ENCODE data around the gene PRAMEF6.
"Not testable (repeated sequence)": the region's sequence is repeated elsewhere in the genome, so short reads cannot be mapped to it uniquely, and the experiment has no call there.

Gene PRAMEF6

DNA sequence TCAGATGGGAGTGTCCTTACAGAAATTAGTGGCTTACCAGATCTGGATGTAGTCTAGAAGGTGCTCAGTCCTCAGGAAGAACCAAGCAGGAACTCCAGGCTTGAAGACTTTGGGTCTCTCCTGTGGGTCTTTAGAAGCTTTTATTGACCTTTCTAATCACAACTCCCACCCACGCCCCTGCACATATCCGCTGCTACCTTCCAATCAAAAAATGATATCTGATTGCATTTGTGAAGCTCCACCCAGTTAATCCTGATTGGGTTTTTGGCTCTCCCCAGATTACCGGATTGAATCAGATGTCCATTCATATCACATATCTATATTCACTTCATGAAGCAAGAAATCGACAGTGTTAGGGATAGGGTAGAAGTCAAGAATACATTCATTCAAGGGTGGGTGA is at the start of gene PRAMEF6:
PRAMEF6 (minus strand) TSS at position 101 of the 400 bp plus-strand sequence. CDS start 5,062 bp downstream, outside the sequence.
- not testable (repeated sequence) for DNase-seq

DNA sequence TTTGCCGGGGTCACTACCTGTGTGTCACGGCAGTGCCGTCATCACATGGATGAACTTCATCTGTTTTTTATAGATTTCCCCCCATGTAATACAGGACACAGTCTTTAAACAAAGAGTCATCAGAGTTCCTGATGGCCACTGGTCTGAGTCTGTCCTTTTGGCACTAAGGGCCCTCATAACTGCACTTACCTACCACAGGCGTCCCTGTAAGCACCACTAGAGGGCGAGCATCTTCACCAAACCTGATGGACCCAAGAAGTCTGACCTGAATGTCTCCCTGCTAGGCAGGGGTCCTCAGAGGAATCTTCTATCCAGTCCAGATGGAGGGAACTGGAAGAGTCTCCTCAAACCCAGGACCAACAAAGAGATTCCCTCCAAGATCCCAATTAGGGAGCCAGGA is 23.0 kb downstream of the PRAMEF6 start:
- DNase-seq, result not testable (repeated sequence)

DNA sequence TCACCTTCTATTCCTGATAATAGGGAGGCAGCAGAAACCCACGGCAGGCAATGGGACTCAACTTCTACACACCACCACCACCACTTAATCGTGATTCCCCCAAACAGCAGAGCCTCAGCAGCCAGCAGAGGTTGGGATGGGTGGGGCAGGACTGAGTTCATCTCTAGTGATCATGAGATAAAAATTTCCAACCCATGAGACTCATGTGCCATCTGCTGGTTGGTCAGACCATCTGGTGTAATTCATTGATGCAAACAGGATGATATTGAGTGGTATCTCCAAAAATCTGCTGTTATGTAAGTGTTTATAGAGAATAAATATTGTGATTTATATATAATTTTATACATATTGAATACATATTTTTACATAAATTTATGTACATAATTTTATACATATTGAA is 25.6 kb downstream of the PRAMEF6 start:
- DNase-seq, result not testable (repeated sequence)

DNA sequence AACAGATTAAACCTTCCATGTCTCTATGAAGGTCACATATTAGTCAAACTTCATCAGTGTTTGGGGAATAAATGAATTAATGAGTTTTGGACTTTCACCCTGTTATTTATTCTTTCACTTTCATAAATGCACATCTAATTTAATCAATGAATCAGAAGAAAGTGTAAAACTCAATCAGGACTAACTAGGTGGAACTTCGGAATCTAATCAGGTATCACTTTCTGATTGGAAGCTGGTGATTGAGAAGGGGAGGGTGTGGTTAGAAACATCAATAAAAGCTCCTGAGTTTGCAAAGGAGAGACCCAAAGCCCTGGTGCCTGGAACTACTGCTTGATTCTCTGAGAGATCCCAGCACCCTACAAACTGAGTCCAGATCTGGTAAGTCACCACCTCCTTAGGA is 31.1 kb downstream of the PRAMEF6 start, which contains the start of gene PRAMEF7:
PRAMEF7 (plus strand) TSS at position 301 of the 400 bp plus-strand sequence. CDS start 1,083 bp downstream, outside the sequence.
- not testable (repeated sequence) for DNase-seq

DNA sequence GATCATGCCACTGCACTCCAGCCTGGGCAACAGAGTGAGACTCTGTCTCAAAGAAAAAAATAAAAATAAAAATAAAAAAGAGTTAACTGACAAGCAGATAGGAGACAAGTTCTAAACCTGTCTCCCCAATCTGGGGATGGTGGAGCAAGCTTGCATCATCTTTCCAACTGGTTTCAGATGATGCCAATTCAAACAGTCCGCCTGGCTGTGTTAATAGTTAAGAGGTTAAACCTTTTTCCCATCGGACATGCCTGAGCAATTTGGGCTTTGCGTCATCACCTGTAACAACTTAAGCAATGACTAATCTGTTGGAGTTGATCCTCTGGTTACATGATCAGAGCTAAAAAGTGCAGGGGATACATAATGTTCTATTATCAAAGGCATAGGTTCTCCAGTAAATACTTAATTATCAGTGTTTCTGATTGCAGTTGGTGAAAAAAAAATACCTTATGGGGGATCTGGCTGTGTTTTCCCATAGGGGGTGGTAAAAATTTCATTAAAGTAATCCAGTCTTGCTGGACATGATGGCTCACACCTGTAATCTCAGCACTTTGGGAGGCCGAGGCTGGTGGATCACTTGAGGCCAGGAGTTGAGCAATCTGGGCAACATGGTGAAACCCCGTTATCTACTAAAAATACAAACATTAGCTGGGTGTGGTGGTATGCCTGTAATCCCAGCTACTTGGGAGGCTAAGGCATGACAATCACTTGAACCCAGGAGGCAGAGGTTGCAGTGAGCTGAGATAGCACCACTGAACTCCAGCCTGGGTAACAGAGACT is 43.4 kb downstream of the PRAMEF6 start:
- DNase-seq, result not testable (repeated sequence)

DNA sequence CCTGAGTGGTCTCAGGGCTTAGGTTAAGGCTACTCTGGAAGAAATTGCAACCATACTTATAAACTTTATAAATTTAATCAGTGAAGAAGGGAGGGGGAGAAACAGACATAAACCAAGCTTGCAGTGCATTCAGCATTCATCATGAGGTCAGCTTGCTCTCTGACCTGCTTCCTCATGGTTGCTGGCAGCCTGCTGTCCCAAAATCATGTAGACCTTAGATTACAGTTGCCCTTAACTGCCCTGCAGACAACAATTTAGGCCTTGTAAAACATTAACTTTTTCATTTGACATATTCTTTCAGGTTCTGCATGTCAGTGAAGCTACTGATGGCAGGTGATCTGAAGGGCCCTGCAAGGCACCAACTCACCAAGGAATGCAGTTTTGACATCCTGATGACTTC is 48.2 kb downstream of the PRAMEF6 start:
- DNase-seq, result not testable (repeated sequence)

DNA sequence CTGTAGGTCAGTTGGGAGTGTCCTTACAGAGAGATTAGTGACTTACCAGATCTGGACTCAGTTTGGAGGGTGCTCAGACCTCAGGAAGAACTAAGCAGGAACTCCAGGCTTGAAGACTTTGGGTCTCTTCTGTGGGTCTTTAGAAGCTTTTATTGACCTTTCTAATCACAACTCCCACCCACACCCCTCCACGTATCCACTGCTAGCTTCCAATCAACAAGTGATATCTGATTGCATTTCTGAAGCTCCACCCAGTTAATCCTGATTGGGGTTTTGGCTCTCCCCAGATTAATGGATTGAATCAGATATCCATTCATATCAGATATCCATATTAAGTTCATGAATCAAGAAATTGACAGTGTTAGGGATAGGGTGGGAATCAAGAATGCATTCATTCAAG is 49.2 kb downstream of the PRAMEF6 start, which contains the start of gene PRAMEF10:
PRAMEF10 (minus strand) TSS at position 101 of the 400 bp plus-strand sequence. CDS start 2,423 bp downstream, outside the sequence.
- DNase-seq, result not testable (repeated sequence)
